Esophagus (tissue), 2 donors: ENCODE results near the gene RBM20. TPM values are rescaled to one million over a fixed set of nuclear protein-coding genes. Genes with fewer than 3 reads are reported as not detected.

Source experiments
- H3K27ac ChIP-seq, 2 donors: one replicate each; pipeline ENCODE4 v1.5.1; 2013; ENCODE audit warnings: low read depth in 2 of 2, mild to moderate bottlenecking in 2 of 2, inconsistent platforms in 1 of 2, low read length in 1 of 2, moderate library complexity in 1 of 2
- H3K27me3 ChIP-seq, 2 donors: one replicate each; pipeline ENCODE4 v1.6.1; 2013; ENCODE audit warnings: low read length in 2 of 2, control low read depth in 1 of 2, mild to moderate bottlenecking in 1 of 2; ENCODE audit not compliant: insufficient read depth in 2 of 2, control insufficient read depth in 1 of 2
- H3K36me3 ChIP-seq, 2 donors: one replicate each; pipeline ENCODE4 v1.6.1; 2013; ENCODE audit warnings: low read length in 1 of 2; ENCODE audit not compliant: control insufficient read depth in 2 of 2, insufficient read depth in 2 of 2
- H3K4me1 ChIP-seq, 2 donors: one replicate each; pipeline ENCODE4 v1.6.1; 2013; ENCODE audit warnings: low read length in 1 of 2; ENCODE audit not compliant: control insufficient read depth in 2 of 2, insufficient read depth in 2 of 2
- H3K4me3 ChIP-seq, 2 donors: one replicate each; pipeline ENCODE4 v1.5.1; 2013; ENCODE audit warnings: low read length in 2 of 2, mild to moderate bottlenecking in 2 of 2, low read depth in 1 of 2, moderate library complexity in 1 of 2
- H3K9me3 ChIP-seq, 2 donors: one replicate each; pipeline ENCODE4 v1.6.1; 2013; ENCODE audit warnings: mild to moderate bottlenecking in 2 of 2, low read depth in 1 of 2, low read length in 1 of 2, moderate library complexity in 1 of 2; ENCODE audit not compliant: control insufficient read depth in 2 of 2, insufficient read depth in 1 of 2
- WGBS, 2 donors: extraction: QIAGEN DNeasy Blood & Tissue Kit; methylation state at CpG; one replicate each; pipeline ENCODE4 v1.1.7; 2013; 5-methylcytosine and 5-hydroxymethylcytosine counted together
- polyA plus RNA-seq, 2 donors: library from polyadenylated mRNA; stranded (reverse); fragments of 200-250 nt; gene quantifications; one replicate each; pipeline ENCODE4 v1.2.3, GENCODE V29; 2013
- donor health status: healthy with polysubstance abuse.
- donor health status: Bipolar disorder and iron deficiency.

RBM20 gene
- polyA plus RNA-seq, 2 donors = 2.7 to 7.2 TPM

- Histone ChIP-seq H3K9me3 (no peaks in the 10 kb centered on the region), H3K27me3 (no peaks in the 10 kb centered on the region), H3K4me3 (no peak overlapping the region), H3K4me1 (no peaks in the 10 kb centered on the region), H3K36me3 (peaks cover 0 to 6% of the 10 kb centered on the region in 2 donors), H3K27ac (peak overlapping the region; percentile 22 to 31)
- WGBS, 2 donors = 67 to 77% methylated on average over 10 of the region's 10 CpGs
Observed at GRCh38 chr10:110883924-110884323, 239.8 kb downstream of the RBM20 start.

GRCh38 chr10:110885932-110886674, 242.0 kb downstream of the RBM20 start:
- WGBS, 2 donors = 43 to 44% methylated on average over 5 of the region's 5 CpGs
- Histone ChIP-seq H3K36me3 (peaks cover 0 to 6% of the 10 kb centered on the region in 2 donors), H3K27me3 (no peaks in the 10 kb centered on the region), H3K9me3 (no peaks in the 10 kb centered on the region), H3K4me1 (no peaks in the 10 kb centered on the region), H3K27ac (no peak overlapping the region), H3K4me3 (no peak overlapping the region)

GRCh38 chr10:110887560-110887959, 243.4 kb downstream of the RBM20 start:
- Histone ChIP-seq H3K27me3 (no peaks in the 10 kb centered on the region), H3K4me1 (no peaks in the 10 kb centered on the region), H3K27ac (no peak overlapping the region), H3K36me3 (peaks cover 0 to 4% of the 10 kb centered on the region in 2 donors), H3K4me3 (no peak overlapping the region), H3K9me3 (no peaks in the 10 kb centered on the region)
- 87 to 96% methylated on average over 1 of the region's 1 CpG for WGBS, 2 donors

Other genes starting within 250 kb of the RBM20 start
- gene DUSP5, start 146.4 kb upstream of the RBM20 start, polyA plus RNA-seq = 100 to 1,000 TPM in 1 of 2 donors, 10 to 100 TPM in 1; 33.8 to 107 TPM
- 10 to 100 TPM; 11.3 to 18.0 TPM for gene SMC3, start 76.6 kb upstream of the RBM20 start, polyA plus RNA-seq
- 100 to 1,000 TPM; 116 to 203 TPM for gene PDCD4, start 227.6 kb downstream of the RBM20 start, polyA plus RNA-seq